NCI-H2107 treated with DMSO at 0.1 percent for 48 hours (cell line): Measurements from ENCODE around the gene EMP1.

ENCODE experiments used
- DNase-seq: peaks from one replicate; lab custom pipeline; 2025; ENCODE audit not compliant: unreplicated experiment; lab: John Stamatoyannopoulos, UW

EMP1 gene

DNA sequence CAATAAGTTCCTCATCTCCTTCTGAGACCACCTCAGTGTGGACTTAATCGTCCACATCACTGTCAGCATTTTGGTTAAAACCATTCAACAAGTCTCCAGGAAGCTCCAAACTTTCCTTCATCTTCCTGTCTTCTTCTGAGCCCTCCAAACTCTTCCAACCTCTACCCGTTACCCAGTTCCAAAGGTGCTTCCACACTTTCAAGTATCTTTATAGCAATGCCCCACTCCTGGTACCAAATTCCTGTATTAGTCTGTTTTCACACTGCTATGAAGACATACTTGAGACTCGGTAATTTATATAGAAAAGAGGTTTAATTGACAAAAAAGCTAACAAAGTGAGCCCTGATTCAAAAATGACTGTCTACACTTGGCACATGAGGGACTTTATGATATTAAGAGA lies 22.8 kb downstream of the EMP1 start:
- DNase-seq, result no peak

DNA sequence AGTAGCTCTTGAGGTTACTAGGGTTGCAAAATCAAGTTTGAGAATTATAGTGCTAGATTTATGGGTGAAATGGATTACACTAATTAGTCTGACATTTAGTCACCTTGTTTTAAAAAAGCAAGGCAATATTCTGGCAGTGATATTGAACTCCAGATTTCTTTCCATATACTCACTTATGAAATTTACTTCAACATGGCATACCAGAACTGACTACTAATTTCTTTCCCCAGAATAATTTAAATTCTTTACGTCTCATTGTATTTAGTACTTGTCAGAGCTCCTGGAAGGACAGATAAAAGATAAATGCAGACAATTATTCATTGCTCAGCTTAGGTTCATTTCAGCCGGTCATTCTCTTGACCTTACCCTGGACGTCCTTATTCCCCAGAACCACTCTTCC lies 24.3 kb downstream of the EMP1 start:
- no peak for DNase-seq

DNA sequence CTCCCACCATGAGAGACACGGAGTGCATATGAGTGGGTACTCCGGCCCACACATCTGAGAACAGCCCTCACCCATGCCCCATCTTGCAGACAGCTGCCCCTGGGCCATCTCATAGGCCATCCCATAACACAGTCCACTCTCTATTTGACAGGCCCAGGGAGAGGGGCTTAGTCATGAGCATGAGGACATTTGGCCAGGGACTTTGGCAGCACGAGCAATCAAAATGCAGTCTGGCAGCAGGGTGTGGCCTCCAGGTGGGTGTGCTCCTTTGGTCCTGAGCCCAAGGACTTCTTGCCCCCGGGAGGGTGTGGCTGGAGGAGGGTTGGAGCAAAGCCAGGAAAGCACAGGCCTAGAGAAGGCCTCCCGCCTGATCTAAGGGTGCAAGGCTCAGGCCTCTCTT lies 25.6 kb downstream of the EMP1 start:
- no peak for DNase-seq

DNA sequence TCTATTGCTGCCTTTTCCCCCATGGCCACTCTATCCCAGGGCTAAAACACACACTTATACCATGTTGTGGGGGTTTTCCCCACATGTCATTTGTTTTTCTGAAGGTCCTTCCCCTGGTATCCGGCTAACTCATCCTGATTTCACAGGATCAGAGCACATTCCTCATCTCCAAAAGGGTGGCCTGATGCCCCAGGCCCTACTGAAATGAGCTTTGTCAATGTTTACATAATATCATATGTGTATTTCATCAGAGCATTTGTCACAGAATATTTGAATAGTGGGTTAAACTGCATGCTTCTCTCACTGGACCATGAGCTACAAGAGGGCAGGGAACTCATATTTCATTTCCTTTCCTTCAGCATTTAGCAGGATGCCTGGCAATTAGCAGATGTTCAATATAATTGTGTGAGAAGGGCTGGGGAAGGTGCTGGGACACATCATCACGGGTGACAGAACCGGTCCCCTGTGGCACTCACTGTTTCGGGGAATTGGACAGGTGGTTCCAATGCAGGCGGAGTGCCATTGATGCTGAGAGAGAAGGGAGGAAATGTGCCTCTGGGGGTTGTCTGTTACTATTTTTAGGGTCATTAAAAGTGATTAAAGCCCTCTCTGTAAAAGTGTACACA lies 26.8 kb downstream of the EMP1 start:
- peak; percentile 52 for DNase-seq

DNA sequence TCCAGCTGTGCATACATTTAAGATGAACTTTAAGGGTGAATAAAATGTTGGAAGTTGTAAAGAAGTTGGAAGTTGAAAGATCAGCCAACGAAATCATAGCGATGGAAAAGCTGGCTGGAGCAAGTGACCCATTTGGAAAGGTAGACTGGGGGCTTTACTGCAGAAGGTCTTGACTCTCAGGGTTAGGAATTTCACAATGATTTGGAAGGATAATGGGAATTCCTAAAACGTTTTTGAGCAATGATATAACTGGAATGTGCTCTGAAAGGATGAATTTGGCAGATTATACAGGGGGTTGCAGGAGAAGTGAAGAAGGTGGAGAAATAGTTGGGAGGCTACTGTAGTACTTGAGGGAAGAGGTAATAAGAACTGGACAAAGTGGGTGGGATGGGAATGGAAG lies 27.4 kb downstream of the EMP1 start:
- DNase-seq, result no peak

DNA sequence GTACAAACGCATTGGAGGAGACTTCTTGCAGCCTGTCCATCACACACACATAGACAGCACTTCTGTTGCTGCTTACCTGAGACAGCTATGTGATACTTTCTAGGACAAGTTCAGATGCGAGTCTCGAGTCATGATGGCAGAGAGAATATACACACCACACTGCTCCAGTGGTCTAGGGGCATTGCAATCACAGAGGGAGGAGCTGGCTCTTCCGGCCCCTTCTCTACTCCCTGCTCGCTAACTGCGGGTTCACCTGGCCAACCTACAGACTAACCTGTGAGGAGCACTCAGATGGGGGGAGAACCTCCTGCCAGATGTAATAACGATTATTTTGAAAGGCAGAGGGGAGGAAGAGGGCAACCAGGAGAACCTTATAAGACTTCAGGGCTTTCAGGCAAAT lies 30.7 kb downstream of the EMP1 start:
- no peak for DNase-seq

DNA sequence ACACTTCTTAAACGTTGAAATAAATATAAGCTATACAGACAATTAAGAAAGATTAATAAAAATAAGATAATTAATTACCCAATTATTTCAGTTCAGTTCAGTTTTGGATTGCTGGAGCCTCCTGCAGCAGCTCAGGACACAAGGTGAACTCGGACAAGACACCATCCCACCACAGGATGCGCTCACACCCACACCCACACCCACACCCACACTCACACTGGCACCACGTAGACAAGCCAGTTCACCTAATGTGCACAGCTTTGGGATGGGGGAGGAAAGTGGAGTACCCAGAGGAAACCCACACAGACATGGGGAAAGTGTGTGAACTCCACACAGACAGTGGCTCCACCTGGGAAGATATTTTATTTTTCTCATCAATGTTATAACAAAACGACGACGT lies 32.1 kb downstream of the EMP1 start:
- no peak for DNase-seq

DNA sequence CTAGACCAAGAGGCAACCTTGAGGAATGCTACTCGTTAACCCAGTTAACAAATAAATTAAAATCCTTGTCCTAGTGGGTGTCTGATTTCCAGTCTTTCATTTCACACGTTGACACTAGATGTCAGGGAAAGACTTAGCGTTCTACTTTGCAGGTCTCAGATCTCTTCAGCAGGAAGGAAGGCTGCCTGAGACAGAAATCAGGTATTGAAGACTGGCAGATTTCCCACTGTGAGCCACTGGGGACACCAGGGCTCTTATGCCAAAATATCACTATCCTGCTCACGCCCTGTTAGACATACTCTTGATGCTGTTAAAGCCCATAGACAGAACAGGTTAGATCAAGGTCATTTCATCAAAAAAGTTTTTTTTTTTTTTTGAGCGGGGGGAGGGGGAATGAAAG lies 33.0 kb downstream of the EMP1 start:
- no peak for DNase-seq

DNA sequence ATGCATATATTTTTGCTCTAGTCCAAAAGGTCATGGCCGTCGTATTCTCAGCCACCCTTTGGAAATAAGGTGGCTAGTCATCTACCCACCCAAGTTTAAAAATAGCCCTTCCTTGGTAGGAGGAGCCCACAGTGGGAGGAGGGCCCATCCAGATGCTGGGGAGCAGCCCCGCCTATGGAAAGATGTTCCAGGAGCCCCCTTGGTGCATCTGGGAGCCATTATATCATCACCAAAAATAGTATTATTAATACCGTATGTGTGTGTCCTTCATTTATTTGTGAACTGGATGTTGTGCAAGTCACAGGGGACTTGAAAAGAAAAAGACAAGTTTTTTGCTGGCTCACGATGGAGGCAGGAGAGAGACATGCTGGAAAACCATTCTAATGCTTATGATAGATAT lies 34.0 kb downstream of the EMP1 start:
- DNase-seq, result no peak

DNA sequence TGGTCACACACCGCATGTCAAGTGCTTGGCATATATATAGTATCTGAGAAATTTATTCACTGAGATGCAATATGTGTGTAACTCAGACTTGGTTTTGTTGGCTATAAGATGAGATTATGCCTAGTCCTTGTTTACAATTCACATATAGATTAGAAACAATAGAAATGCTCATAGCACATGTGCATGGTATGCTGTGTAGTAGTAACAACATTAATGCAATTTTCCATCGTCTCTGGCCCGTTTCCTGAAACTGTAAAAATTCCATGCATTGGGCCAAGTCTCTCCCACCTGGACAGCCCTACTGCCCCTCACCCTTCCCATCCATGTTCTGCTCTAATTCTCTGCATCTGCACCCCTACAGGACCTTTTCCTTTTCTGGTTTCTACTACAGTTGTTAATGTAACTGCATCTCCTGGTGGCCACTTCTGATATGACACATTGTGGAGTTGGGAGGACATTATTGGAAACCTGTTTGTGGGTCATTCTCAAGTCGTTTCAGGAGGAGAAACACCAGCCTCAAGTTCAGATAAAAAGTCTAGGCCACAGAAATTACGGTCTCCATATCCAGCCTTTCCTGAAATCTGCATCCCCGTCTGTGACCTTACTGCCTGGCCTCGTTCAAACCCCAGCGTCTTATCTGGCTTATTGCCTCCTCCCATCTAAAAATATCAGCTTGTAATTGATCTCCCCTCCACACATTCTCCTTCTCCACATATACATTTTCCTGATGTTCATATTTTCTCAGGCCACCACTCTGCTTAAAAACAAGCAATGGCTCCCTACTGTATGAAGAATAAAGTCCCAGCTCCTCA lies 37.5 kb downstream of the EMP1 start:
- DNase-seq, result peak; percentile 28

DNA sequence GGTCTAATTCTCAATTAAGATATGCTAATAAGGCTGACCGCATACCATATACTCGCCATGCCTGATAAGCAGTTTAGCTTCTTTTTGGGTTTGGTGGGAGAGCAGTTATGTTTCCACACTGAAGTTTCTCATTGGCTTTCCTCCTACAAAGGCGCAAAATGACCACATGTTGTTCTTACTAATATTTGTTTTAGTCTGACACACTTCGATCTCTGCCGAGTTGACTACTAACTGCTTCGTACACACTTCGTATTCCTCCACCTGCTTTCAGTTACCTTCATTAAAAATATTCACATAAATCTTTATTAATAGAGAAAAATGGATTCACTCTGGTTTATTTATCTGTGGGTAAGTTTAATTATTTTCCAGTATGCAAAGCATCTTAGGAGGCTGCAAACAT lies 41.7 kb downstream of the EMP1 start:
- DNase-seq, result no peak

DNA sequence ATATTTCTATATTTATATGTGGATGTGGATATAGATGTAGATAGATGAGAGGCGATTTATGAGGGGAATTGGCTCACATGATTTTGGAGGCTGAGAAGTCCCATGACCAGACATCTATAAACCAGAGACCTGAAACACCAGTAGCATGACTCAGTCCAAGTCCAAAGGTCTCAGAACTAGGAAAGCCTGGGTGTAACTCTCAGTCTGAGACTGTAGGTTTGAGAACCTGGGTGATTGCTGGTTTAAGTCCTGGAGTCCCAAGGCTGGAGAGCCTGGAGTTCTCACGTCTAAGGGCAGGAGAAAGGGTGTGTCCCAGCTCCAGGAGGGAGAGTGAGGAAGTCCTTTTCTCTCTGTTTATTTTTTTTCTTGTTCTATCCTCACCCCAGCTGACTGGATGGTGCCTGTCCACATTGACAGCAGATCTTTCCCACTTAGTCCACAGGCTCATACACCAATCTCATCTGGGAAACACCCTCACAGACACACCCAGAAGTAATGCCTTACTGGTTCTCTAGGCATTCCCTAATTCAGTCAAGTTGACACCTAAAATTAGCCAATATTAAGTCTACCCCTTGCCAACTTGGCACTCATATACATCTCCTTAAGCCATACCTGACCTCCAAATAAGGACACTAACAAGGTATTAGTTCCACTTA lies 45.4 kb downstream of the EMP1 start:
- no peak for DNase-seq

DNA sequence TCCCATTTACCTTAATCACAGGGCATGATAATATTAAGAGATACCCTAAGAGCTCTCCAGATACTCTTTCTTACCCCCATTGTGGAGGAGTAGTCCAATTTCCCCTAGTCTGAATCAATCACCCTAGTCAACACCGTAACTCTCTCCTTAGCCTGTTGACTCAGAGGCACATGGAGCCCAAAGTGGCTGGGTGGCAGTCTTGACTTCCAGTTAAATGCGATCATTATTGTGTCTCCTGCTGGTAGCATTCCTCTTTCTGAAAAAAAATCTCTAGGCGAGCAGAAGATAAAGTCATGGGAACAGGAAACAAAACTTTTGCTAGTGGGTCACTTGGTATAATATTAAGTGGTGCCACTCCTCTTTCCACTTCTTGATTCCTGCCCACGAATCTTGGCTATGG lies 46.4 kb downstream of the EMP1 start:
- no peak for DNase-seq

DNA sequence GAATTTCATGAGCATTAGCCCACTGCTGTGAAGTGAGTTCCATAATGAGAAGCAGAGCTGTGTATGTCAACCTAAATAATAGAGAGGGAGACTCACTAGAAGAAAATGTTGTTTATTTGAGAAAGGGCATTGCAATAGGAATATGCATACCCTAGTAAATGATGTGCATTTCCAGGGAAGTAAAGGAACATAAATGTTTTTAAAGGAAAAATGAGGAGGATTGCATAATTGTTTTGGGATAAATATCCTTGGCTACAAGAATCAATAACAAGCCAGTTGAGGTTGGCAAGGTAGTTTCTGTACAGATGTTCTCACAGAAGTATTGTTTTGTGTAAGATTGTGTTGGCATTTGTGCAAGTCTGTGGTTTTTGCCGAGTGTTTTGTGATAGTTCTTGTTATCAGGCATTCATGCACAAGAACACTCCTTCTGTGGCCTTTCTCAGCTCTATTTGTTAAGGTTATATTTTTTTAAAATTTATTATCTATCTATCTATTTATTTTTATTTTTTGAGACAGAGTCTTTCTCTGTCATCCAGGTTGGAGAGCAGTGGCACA lies 47.1 kb downstream of the EMP1 start:
- no peak for DNase-seq

DNA sequence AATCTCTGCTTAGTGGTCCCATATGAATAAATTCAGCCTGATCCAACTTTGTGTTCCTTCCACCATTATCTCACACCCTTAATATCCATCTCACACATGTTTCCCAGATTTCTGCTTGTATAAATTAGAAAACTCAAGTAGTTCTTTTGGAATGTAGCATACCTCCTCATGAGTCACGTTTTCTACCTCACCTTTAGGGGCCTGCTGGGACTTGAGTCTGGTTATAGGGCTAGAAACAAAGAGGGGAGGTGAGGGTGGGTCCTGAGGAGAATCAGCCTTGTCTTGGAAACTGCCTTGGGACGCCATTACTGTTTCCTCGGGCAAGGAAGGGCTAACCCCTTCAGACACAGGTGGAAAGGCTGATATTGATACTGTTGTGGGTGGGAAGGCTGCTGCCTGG lies 51.1 kb downstream of the EMP1 start:
- no peak for DNase-seq

DNA sequence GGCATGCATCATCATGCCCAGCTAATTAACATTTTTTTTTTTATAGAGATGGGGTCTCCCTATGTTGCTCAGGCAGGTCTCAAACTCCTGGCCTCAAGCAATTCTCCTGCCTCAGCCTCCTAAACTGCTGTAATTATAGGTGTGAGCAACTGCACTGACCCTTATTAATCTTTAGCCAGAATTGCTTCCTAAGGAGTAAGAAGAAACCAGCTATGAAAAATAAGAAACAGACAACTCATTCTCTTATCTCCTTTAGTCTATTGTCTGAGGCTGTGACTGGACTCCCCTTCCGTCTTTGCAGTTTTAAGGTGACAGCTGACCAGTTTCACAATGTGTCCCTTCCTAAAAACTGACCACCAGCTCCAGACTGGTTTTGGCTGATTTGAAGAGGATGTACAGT lies 52.4 kb downstream of the EMP1 start:
- DNase-seq, result no peak

DNA sequence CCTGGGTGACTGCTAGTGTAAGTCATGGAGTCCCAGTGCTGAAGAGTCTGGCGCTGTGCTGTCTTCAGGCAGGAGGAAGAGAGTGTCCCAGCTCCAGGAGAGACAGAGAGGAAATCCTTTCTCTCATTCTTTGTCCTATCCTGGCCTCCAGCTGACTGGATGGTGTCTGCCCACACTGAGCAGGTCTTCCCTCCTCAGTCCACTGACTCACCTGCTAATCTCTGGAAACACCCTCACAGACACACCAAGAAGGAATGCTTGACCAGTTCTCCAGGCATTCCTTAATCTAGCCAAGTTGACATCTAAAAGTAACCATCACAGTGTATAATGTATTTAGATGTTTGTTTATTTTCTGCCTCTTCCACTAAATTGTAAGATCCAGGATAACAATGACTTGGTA lies 53.9 kb downstream of the EMP1 start:
- DNase-seq, result no peak

DNA sequence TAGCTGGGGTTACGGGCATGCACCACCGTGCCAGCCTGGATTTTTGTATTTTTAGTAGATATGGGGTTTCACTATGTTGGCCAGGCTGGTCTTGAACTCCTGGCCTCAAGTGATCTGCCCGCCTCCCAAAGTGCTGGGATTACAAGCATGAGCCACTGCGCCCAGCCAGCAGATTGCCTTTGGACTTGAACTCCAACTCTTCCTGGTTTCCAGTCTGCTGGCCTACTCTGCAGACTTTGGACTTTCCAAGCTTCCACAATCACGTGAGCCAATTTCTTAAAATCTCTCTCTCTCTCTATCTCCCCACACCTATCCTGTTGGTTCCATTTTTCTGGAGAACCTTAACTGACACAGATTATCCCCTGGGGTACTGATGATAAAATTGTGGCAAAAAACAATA lies 55.0 kb downstream of the EMP1 start:
- DNase-seq, result no peak

DNA sequence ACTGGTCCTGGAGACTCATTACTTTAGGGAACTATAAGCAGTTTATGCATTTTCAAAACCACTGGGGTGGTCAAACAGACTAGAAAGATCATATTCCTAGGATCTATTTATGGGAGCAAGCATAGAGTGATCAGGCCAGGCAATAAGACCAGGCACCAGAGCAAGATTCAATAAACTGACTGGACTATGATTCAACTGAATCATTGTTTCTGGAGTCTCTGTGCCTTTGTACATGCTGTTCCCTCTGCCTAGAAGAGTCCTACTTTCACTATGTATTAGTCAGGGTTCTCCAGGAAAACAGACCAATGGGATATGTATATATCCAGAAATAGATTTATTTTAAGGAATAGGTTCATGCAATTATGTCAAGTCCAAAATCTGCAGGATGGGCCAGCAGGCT lies 55.5 kb downstream of the EMP1 start:
- no peak for DNase-seq

DNA sequence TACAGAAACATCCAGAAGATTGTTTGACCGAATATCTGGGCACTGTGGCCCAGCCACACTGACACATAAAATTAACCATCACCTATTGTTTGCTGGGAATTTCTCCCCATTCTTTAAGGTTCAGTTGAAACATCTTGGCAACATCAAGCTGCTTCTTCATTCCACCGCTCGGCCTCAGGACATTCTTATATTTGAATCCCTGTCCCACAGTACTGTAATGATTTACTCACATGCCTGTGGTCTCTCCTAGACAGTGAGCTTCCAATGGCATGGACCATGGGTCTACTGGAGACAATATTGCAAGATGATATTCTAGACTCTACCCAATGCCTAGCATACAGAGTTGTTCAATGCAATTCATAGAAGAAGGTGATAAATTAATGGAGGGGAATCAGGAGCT lies 56.1 kb downstream of the EMP1 start:
- DNase-seq, result no peak

DNA sequence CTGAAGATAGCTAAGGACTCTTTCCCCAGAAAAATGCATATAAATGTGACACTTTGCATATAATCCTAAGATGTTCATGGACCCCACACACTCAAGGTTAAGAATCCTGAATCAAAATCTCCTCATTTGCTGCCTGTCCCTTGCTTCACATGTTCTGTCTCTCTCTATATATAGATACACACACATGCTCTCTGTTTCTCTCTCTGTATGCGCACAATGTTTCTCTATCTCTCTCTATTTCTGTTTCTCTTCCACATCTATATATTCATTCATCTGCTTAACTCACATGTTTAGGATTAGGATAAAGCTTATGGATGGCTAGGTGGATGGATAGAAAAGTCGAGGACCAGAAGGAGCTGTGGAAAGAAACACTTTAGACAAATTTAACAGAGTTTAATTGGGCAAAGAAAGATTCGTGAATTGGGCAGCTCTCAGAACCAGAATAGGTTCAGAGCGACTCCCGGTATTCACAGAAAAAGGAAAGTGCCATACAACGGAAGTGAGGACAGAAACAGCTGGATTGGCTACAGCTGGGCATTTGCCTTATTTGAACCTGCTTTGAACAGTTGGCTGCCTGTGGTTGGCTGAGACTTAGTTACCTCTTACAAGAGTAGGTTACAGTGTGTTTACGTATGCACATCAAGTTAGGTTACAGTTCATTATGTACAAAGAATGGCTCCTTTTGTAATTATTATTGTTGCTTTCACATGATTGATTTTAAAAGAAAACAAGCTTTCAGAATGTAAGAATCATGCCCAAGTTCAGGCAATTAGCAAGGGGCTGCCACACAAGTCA lies 57.6 kb downstream of the EMP1 start:
- no peak for DNase-seq
